Suppressor macrophage treated with lipopolysaccharide for 4 hours (primary cell): Measurements from ENCODE around the gene BRICD5.
"Not testable (repeated sequence)": the region's sequence is repeated elsewhere in the genome, so short reads cannot be mapped to it uniquely, and the experiment has no call there.

Experiments
- DNase-seq: peaks from one replicate; pipeline ENCODE4 v3.0.0-alpha.2; 2020

Gene BRICD5

DNA sequence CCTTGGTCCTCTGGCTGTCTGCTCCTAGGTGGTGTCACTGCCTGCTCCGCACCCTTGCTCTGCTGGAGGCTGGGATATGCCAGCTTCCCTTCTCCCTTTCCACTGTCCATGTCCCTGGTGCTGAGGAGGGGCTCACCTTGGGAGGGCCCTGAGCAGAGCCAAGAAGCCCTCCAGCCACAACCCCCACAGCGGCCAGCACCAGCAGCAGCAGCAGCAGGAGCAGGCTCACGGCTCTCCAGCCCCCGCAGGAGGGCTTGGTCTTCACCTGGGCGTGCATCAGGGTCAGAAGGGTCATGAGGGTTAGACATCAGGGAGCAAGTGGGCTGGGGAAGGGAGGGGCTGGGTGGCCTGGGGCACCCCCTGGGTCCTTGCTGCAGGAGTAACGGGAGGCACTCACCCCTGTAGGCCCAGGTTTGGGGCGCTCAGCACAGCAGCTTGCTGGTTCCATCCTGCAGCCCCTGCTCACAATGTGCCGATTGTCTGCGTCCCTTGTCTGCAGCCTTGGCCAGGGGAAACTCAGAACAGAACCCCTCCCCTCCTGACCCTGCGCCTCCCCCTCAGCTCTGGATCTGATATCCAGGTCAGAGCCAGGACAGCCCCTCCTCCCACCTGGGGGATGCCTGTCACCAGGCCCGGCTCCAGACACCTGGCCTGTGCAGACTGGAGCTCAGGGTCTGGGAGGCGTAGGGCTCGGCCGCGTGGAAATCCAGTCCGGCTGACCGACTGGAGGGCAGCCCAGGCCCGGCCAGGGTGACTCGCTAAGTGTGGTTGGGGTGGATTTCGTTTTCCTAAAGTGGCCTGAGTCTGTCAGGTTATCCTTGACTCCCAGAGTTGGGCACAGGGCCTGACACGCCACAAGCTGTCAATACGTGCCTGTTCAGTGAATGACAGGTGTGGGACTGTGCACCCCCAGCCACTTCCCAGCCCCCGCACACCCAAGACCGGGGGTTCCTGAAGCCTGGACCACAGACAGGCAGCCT lies at the start of gene BRICD5:
Gene BRICD5, minus strand, starts transcription at position 478 of the 980 bp plus-strand sequence. Its CDS starts 30 bp downstream, at position 448.
- no peak for DNase-seq

DNA sequence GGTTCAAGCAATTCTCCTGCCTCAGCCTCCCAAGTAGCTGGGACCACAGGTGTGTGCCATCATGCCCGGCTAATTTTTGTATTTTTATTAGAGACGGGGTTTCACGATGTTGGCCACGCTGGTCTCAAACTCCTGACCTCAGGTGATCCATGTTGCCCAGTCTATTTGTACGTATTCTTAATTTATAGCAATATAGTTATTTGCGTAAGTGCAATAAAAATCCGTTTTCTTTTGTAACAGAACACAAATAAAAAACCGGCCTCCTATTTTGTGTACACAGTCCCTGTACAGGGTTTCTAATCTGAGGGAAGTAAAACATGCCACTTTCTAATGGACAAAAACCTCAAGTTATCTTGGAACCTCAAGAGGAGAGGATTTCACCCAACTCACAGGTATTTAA lies 49.6 kb upstream of the BRICD5 start:
- DNase-seq, result no peak

GRCh38 chr16:2258530-2258929 lies 47.9 kb upstream of the BRICD5 start:
- DNase-seq, result not testable (repeated sequence)

DNA sequence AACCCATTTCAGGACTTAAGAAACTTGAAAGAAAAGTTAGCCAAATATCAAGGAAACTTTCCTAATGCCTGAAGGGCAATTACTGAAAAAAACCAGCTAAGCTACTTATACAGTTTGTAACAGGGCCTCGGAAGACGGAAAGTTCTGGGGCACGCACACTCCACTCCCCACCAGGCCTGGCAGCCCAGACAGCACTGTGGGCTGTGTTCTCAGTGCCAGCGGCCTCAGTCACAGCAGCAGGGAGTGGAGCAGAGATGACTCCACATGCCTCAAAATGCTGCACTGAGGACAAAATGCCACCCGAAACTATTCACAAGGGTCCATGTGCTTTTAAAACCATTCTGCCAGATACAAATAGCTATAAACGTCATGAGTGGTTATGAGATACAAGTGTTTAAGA lies 47.1 kb upstream of the BRICD5 start:
- no peak for DNase-seq

DNA sequence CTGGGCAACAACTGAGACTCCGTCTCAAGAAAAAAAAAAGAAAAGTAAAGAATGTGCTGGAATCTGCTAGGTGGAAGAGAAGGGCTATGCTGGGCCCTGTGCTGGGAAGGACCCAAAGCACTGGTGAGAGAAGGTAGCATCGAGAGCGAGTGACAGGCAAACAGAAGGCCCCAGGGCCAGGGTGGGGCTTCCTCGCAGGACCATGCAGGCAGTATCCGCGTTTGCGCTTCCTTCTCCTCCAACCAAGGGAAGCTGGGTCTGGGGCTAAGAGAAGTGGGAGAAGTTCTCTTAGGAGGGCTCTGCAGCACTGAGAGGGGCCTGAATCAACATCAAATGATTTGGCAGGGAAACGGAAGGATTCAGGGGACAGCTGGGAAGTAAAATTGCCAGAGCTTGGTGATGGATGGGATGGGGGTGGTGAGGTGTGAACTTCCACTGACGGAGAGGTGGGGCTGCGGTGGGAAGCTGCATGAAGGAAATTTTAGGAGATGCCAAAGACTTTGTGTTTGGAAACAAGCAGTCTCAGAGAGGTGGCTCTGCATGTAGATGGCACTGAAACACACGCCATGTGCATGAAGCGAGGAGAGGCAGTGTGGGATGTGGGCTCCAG lies 46.0 kb upstream of the BRICD5 start:
- DNase-seq, result no peak

DNA sequence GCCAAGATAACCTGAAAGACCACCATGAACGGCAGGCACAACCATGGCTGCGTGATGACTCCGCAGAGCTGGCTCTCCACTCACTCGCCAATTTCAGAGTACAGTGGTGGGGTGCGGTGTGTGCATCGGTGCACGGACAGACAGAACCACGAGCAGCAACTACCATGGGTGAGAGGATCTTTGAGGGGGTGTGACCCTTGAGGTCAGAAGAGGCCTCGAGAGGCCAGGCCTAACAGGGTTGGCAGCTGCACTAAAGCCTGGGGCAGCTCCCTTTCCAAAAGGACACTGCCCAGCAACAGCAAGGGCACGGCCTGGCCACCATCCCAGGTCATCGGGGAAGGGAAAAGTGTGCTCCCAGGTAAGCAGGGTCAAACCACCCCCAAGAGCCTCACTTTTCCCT lies 42.6 kb upstream of the BRICD5 start:
- no peak for DNase-seq

DNA sequence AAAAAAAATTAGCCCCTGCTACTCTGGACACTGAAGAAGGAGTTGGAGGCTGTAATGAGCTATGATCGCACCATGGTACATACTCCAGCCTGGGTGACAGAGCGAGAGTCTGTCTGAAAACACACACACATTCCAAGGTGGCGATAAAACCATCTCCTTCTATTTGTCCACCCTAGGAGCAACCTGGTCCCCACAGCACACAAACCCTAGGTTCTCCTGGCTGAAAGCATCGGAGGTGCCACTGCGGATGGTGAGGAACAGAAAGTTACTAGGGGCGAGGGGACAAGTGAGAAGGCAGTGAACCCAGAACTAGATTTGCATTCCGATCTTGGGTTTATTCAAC lies 42.1 kb upstream of the BRICD5 start:
- no peak for DNase-seq

- DNase-seq, result peak; percentile 97
Measured at GRCh38 chr16:2251296-2252111, 40.8 kb upstream of the BRICD5 start, which contains the start of gene ECI1. Gene ECI1 (minus strand): TSS chr16:2251587. CDS start chr16:2251566, 21 bp downstream.

- no peak for DNase-seq
Measured at GRCh38 chr16:2250652-2251295, 40.1 kb upstream of the BRICD5 start.

GRCh38 chr16:2246301-2246885 lies 35.7 kb upstream of the BRICD5 start:
- DNase-seq, result no peak

DNA sequence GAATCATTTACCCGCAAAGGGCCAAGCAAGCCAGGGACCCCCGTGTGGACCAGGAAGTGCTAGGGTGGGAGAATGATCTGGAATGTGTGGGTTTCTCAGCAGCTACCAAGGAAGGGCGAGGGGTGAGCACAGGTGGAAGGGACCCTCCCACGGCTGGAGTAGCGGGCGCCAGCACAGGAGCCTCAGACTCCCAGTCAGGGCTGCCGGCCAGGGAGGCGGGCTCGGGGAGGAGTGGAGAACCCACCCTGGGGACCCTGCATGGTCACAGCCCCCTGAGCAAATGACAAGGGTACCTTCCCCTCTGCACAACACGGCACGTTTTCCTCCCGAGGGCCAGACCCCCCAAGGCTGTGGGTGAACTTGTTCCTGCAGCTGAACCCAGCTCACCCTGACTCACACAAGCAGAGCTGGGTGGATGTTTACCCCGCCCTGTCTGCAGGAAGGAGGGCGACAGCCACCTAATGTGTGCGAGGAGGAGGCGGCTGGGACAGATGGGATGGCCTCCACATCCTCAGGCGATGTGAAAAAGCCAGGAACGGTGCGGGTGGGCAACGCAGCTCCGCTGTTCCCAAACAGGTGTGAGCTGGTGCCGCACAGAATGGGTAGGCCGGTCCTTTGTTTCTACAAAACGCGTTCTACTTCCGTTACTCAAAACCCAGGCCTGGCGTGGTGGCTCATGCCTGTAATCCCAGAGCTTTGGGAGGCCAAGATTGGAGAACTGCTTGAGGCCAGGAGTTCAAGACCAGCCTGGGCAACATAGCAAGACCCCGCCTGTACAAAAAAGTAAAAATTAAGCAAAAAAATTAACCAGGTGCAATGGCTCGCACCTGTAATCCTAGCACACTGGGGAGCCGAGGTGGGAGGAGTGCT lies 34.5 kb upstream of the BRICD5 start:
- DNase-seq, result no peak

DNA sequence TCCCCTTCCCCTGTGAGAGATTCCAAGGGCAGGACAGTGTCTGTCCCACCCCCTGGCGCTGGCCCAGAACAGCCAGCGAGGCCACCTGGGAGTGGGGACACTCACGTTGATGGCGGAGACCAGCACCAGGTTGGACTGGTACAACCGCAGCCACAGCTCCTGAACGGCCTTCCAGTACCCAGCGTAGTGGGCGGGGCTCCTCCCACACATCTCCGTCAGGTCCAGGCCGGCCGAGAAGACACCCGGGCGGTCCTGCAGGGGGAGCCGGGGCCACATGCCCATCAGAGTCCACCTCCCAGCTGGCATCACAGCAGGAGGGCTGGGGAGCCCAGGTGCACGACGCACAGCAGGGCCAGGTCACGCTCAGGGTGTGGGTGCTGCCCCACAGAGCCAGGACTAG lies 33.6 kb upstream of the BRICD5 start:
- DNase-seq, result no peak

DNA sequence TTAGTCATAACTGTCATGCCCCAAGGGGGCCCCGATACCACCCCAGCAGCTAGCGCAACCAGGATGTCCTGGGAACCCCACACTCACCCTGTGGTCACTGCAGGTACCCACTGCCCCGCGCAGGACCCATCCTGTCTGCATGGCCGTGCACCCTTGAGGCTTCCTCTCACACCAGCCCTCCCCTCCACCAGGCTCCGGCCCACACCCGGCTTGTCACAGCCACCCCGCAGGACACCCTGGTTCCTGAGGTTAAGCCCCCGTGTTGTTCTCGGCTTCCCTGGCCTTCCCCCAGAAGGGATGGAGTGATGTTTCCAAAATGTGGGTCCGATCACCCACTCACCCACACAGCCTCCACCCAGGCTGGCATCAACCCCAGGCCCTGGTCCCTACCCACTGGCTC lies 33.1 kb upstream of the BRICD5 start:
- DNase-seq, result no peak

DNA sequence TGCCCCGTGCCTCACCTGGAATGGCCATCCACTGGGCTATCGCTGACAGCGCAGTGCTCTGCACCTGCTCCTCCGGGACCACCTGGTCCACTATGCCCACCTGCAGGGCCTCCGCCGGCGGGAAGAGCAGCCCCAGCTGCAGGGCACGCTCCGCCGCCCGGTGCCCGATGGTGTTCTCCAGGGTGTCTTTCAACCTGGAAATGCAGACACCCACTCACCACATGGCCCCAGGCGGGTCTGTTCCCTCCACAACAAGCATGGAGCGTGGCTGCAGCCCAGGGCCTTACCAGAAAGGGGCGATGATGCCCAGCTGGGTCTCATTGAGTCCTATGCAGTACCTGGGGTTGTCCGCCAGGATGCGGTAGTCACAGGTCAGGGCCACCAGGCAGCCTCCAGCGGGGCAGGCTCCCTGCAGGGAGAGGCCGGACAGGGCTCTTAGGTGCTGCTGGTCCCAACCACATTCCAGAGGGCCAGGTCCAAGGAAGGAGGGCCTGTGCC lies 32.4 kb upstream of the BRICD5 start:
- DNase-seq, result no peak

GRCh38 chr16:2242598-2242997 lies 31.9 kb upstream of the BRICD5 start:
- no peak for DNase-seq

DNA sequence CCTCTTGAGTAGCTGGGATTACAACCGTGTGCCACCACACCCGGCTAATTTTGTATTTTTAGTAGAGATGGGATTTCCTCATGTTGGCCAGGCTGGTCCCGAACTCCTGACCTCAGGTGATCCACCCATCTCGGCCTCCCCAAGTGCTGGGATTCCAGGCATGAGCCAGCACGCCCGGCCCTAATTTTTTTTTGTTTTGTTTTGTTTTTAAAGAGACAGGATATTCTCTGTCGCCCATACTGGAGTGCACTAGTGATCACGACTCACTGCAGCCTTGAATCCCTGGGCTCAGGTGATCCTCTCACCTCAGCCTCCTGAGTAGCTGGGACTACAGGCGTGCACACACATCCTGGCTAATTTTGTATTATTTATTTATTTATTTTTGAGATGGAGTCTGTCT lies 29.7 kb upstream of the BRICD5 start:
- not testable (repeated sequence) for DNase-seq

DNA sequence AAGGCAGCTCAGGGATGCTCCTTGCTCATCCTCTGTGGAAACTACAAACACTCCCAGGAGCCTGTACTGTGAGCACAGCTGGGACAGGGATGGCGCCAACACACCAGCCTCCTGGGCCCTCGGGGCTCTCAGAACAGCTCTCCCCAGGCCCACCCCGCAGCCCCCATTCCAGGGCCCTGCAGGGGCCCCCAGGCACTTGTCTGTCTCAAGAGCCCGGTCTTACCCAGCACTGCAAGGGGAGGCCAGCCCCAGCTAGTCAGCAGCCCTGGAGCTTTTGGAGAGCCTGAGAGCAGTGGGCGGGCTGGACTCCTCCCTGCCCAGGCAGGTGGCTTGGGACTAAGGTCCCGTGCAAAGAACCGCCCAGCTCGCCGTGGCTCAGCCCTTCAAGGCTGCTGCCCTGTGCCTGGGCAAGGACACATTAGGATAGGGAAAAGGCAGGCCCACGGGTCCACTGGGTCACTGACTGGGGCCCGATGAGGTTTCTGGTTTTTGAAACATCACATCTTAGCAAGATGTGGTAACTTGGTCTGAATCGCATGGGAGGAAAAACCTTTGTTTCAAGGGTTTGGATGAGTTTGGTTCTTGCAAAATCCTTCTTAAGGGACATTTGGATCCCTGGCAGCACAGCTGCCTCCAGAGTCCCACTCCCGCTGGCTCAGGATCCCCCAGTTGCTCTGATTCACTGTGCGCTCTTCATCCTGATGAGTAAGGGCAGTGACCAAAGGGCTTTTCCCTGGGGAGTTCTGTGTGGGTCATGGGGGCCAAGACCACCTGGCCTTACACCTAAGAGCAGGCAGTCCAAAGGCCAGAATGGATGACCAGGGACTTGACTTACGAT lies 28.4 kb upstream of the BRICD5 start:
- no peak for DNase-seq

DNA sequence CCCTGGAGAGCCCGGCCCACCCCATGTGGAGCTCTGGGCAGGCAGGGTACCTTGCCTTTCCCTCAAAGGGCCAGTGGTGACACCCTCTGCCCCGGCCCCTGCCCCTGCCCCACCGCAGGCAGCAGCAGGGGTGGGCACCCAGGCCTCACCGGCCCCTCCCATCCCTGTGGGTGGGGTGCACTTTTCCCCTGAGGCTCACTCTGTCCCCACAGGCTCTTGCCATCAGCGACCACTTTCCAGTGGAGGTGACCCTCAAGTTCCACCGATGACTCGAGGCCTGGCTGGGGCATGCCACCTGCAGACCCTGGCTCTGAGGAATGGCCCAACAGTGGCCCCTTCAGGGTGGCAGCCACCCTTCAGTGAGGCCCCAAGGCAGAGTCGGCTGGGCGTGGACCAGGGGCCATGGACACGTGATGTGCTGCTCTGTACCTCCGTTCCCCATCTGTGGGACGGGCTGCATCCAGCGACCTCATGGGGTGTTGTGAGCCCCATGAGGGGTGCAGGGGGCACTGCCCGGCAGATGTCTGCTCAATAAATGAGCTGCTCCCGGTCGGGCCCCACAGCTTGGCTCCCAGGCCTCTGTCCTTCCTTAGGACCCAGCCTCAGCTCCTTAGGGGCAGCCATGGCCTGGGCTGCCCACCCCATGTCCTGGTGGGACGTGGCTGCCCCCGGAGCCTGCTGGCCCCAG lies 27.6 kb upstream of the BRICD5 start:
- DNase-seq, result no peak

- DNase-seq, result no peak
Measured at GRCh38 chr16:2237493-2238149, 27.0 kb upstream of the BRICD5 start.
